ENCODE measurements around the gene SCGB2A2.

The SCGB2A2 gene

DNA sequence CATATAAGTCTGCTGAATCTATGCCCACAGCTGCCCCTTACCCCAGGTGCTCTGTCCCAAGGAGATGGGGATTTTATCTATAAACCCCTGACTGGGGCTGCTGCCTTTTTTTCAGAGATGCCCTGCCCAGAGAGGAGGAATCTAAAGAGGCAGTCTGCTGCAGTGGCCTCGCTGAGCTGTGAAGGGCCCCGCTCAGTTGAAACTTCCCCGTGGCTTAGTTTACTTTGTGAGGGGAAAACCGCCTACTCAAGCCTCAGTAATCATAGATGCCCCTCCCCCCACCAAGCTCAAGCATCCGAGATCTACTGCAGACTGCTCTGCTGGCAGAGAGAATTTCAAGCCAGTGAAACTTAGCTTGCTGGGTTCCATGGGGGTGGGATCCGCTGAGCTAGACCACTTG lies 36.3 kb downstream of the SCGB2A2 start:
- no peak for DNase-seq (ENCODE audit: low read depth, low spot score)

DNA sequence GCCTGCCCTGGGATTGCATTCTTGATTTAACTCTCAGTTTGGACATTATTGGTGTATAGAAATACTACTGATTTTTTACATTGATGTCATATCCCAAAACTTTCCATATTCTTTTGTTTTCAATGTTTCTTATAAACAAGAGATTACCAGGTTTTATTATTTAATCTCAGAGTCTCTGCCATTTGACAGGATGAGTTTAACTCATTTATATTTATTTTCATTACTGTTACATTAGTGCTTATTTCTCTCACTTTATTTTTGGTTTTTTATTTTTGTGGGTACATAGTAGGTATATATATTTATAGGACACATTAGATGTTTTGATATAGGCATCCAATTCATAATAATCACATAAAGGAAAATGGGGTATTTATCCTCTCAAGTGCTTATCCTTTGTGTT lies 38.0 kb downstream of the SCGB2A2 start:
- DNase-seq (ENCODE audit: low read depth, low spot score): no peak

DNA sequence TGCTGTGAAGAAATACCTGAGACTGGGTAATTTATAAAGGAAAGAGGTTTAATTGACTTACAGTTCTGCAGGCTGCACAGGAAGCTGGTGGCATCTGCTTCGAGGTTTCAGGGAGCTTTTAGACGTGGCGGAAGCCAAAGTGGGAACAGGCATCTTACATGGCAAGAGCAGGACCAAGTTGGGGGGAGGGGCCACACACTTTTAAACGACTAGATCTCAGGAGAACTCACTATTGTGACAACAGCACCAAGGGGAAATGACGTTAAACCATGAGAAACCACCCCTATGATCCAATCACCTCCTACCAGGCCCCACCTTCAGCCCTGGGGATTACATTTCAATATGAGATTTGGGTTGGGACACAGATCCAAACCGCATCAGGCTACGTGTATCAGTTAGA lies 40.0 kb downstream of the SCGB2A2 start:
- DNase-seq (ENCODE audit: low read depth, low spot score): no peak

DNA sequence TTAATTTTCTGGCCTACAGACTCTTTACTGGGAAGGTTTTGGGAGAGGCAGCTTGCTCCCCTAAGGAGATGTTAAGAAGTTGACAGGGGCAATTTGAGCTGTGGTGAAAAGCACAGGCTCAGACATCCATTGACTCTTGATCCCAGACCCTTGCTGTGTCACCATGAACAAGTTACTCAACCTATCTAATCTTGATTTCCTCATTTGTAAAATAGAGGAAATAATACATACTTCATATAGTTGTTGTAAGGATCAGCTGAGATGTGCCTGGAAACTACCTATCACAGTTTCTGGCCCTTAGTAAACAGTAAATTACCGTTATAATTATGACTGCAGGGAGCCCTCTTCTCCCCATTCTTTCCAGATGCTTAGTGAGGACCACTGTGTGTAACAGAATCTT lies 45.5 kb downstream of the SCGB2A2 start:
- DNase-seq (ENCODE audit: low read depth, low spot score): no peak

DNA sequence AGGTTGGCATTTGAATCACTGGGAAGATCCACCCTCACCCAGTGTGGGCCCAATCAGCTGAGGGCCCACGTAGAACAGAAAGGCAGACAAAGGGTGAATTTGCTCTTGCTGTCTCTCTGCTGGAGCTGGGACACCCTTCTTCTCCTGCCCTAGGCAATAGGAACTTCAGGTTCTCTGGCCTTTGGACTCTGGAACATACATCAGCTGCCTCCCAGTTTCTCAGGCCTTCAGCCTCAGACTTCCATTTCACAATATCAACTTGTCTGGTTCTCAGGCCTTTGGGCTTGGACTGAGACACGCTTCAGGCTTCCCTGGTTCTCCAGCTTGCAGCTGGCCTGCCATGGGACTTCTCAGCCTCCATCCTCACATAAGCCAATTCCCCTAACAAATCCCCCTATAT lies 52.6 kb downstream of the SCGB2A2 start:
- DNase-seq (ENCODE audit: low read depth, low spot score): no peak

Measured in iPS DF 19.7 (cell line).